Measurements from ENCODE around the gene TTC13. TPM values are rescaled to one million over a fixed set of nuclear protein-coding genes. Genes with fewer than 3 reads are reported as not detected.
A peak's percentile ranks its signal among the peaks of the same experiment; 100 is the strongest.

Gene TTC13
- total RNA-seq, 4 donors from 2014 or later, result 20.4 to 30.1 (median 25.6) TPM

DNA sequence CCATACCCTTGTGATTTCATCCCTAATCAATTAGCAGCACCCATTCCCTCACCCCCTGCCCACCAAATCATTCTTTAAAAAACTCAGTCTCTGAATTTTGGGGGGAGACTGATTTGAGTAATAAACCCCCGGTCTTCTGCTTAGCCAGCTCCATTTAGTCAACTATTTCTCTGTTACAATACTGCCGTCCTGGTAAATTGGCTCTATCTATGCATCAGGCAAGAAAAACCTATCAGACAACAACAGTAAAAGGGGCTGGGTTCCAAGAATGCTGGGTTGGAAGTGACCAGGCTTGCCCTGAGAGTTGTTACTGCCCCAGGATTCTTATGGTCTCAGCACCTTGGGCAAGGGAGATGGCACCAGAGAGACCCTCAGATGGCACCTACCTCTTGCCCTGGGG lies 94.0 kb downstream of the TTC13 start:
- Histone ChIP-seq H3K4me1 (peaks cover 0 to 4% (median 0%) of the 10 kb centered on the region in 4 donors), H3K27ac (no peak overlapping the region), H3K27me3 (no peaks in the 10 kb centered on the region), H3K4me3 (no peak overlapping the region), H3K36me3 (no peaks in the 10 kb centered on the region), H3K9me3 (peaks cover 0 to 16% (median 0%) of the 10 kb centered on the region in 4 donors)
- TF ChIP-seq EP300 (IDR thresholded peaks at IDR 0.05), result no peak
- no peak for TF ChIP-seq POLR2A (IDR thresholded peaks at IDR 0.05)
- TF ChIP-seq, protein P1, sequence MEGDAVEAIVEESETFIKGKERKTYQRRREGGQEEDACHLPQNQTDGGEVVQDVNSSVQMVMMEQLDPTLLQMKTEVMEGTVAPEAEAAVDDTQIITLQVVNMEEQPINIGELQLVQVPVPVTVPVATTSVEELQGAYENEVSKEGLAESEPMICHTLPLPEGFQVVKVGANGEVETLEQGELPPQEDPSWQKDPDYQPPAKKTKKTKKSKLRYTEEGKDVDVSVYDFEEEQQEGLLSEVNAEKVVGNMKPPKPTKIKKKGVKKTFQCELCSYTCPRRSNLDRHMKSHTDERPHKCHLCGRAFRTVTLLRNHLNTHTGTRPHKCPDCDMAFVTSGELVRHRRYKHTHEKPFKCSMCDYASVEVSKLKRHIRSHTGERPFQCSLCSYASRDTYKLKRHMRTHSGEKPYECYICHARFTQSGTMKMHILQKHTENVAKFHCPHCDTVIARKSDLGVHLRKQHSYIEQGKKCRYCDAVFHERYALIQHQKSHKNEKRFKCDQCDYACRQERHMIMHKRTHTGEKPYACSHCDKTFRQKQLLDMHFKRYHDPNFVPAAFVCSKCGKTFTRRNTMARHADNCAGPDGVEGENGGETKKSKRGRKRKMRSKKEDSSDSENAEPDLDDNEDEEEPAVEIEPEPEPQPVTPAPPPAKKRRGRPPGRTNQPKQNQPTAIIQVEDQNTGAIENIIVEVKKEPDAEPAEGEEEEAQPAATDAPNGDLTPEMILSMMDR (IDR thresholded peaks at IDR 0.05), result no peak
- DNase-seq (ENCODE audit: low spot score in 2 of 2), result no peak
- 96% methylated on average over 2 of the region's 2 CpGs for WGBS, 2 donors

DNA sequence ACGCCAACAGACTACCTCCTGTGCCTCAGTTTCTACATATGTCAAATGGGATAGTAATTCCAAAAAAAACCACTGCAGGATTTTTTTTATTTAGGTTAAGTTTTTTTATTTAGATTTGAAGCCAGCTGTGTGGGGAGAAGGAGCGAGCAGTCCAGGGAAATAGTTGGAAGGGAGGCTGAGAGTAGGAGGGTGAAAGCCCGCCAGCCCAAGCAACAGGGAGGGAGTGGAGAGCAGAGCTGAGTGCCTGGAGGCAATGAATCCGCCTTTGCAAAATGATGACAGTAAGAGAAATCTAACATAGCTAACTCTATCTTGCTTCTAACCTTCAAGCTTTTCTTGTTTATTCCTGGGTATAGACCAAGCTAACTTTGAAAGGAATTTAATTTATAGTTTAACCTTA lies 94.7 kb downstream of the TTC13 start:
- 57 to 58% methylated on average over 4 of the region's 4 CpGs for WGBS, 2 donors

DNA sequence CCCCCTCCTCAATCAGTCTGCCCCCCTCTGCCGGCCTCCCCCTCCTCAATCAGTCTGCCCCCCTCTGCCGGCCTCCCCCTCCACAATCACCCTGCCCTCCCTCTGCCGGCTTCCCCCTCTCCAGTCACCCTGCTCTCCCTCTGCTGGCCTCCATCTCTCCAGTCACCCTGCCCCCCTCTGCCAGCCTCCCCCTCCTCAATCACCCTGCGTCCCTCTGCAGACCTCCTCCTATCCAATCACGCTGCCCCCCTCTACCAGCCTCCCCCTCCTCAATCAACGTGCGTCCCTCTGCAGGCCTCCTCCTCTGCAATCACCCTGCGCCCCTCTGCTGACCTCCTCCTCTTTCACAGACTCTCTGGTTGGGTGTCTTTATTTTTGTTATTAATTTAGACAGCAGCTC lies 98.9 kb downstream of the TTC13 start:
- 48% methylated on average over 8 of the region's 8 CpGs for WGBS, 2 donors
- no peaks in the 10 kb centered on the region for H3K36me3 ChIP-seq
- no peak for DNase-seq (ENCODE audit: low spot score in 2 of 2)

More for the DNA sequence above, 94.7 kb downstream of the TTC13 start:
- Histone ChIP-seq H3K27ac (no peak overlapping the region), H3K27me3 (no peaks in the 10 kb centered on the region), H3K9me3 (peaks cover 0 to 16% (median 0%) of the 10 kb centered on the region in 4 donors), H3K4me1 (peaks cover 0 to 8% (median 0%) of the 10 kb centered on the region in 4 donors), H3K4me3 (no peak overlapping the region), H3K36me3 (no peaks in the 10 kb centered on the region)
- DNase-seq (ENCODE audit: low spot score in 2 of 2), result no peak
- TF ChIP-seq POLR2A (IDR thresholded peaks at IDR 0.05), result no peak

DNA sequence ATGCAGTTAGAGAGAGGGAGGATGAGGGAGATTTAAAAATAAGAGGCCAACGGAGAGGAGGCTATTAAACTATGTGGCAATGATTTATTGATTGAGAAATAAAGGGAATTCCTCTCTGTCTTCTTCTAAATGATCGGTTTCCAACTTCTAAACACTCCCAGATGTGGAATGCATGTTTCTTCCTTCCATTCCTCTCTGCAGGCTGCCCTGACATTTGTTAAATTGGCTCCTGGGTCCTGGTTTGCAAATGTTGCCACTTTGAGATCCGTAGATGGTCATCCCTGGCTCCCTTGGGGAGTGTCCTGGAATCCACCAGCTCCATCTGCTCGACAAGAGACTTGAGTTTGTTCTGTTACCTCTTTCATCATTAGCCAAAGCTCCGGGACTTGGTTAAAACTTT lies 100.1 kb downstream of the TTC13 start:
- Histone ChIP-seq H3K4me3 (no peak overlapping the region), H3K27ac (no peak overlapping the region), H3K36me3 (no peaks in the 10 kb centered on the region), H3K4me1 (peaks cover 0 to 22% (median 3%) of the 10 kb centered on the region in 4 donors), H3K27me3 (no peaks in the 10 kb centered on the region), H3K9me3 (no peaks in the 10 kb centered on the region)
- TF ChIP-seq, protein P1 (IDR thresholded peaks at IDR 0.05), result no peak
- peak in 1 of 2 donors; percentile 79 for TF ChIP-seq EP300 (IDR thresholded peaks at IDR 0.05)
- WGBS, 2 donors, result 38 to 40% methylated on average over 5 of the region's 5 CpGs
- DNase-seq (ENCODE audit: low spot score in 2 of 2), result peak; percentile 47 to 66

More for the DNA sequence above, 98.9 kb downstream of the TTC13 start:
- no peak overlapping the region for H3K27ac ChIP-seq
- H3K27me3 ChIP-seq, result no peaks in the 10 kb centered on the region
- H3K9me3 ChIP-seq, result peaks cover 0 to 6% (median 0%) of the 10 kb centered on the region in 4 donors
- H3K4me3 ChIP-seq, result no peak overlapping the region
- H3K4me1 ChIP-seq, result peaks cover 0 to 22% (median 3%) of the 10 kb centered on the region in 4 donors
- no peak for TF ChIP-seq POLR2A (IDR thresholded peaks at IDR 0.05)
- TF ChIP-seq EP300 (IDR thresholded peaks at IDR 0.05), result no peak
- TF ChIP-seq, protein P1 (IDR thresholded peaks at IDR 0.05), result no peak

DNA sequence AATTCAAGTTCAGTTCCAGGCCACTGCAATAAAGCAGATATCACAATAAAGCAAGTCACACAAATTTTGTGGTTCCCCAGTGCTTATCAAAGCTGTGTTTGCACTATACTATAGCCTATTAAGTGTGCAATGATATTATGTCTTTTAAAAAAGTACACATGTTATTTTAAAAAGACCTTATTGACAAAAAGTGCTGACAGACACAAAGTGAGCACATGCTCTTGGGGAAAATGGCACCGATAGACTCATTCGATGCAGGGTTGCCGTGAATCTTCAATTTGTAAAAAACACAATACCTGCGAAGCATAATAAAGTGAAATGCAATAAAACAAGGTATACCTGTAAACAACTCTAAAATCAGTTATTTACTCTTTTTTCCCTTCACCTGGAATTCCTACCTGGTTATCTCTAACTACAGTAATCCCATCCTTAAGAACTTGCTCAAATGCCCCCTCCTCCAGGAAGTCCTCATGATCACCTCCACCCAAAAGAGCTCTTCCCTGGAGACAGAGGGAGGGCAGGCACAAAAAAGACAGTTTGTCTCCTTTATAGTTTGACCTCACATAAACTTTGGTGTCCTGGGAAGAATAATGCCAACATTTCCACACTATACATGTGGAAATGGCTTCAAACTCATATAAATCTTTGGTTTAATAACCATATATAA lies 100.6 kb downstream of the TTC13 start:
- 95 to 100% methylated on average over 4 of the region's 4 CpGs for WGBS, 2 donors
- H3K9me3 ChIP-seq, result no peaks in the 10 kb centered on the region
- DNase-seq (ENCODE audit: low spot score in 2 of 2), result no peak
- H3K4me1 ChIP-seq, result peaks cover 0 to 22% (median 3%) of the 10 kb centered on the region in 4 donors
- no peaks in the 10 kb centered on the region for H3K36me3 ChIP-seq
- H3K4me3 ChIP-seq, result no peak overlapping the region
- H3K27ac ChIP-seq, result no peak overlapping the region
- H3K27me3 ChIP-seq, result no peaks in the 10 kb centered on the region
- TF ChIP-seq, protein P1 (IDR thresholded peaks at IDR 0.05), result no peak
- no peak for TF ChIP-seq EP300 (IDR thresholded peaks at IDR 0.05)
- no peak for TF ChIP-seq POLR2A (IDR thresholded peaks at IDR 0.05)

Measured in tibial nerve (tissue), 4 donors.